Lung (tissue), 12 donors: Measurements from ENCODE around the gene ATP10D. TPM values are rescaled to one million over a fixed set of nuclear protein-coding genes. Genes with fewer than 3 reads are reported as not detected.

Experiments used
- ATAC-seq: fragments of 200-7000 bp; cut with Tn5 transposase; one replicate; pipeline ENCODE4 v1.9.1; 2020; ENCODE audit warnings: moderate number of reproducible peaks; ENCODE audit not compliant: insufficient read depth, low FRiP score
- DNase-seq, 3 donors: peaks; one replicate each; pipeline ENCODE4 v3.0.0-alpha.2; 2013 to 2017
- H3K27ac ChIP-seq, 2 donors: one replicate each; pipeline ENCODE4 v1.5.1; 2013; ENCODE audit warnings: mild to moderate bottlenecking in 2 of 2, moderate library complexity in 2 of 2, control low read depth in 1 of 2, inconsistent platforms in 1 of 2, low read depth in 1 of 2, low read length in 1 of 2
- H3K27me3 ChIP-seq, 3 donors: one replicate each; pipeline ENCODE4 v1.5.1; 2013; ENCODE audit warnings: low read length in 2 of 3; ENCODE audit not compliant: control insufficient read depth in 3 of 3, insufficient read depth in 3 of 3
- H3K36me3 ChIP-seq, 4 donors: one replicate each; pipeline ENCODE4 v1.5.1; 2013; ENCODE audit warnings: low read length in 4 of 4, mild to moderate bottlenecking in 1 of 4, moderate library complexity in 1 of 4; ENCODE audit not compliant: control insufficient read depth in 4 of 4, insufficient read depth in 4 of 4
- H3K4me1 ChIP-seq, 5 donors: one replicate each; pipeline ENCODE4 v1.5.1; 2013; ENCODE audit warnings: low read length in 5 of 5, mild to moderate bottlenecking in 2 of 5, moderate library complexity in 1 of 5; ENCODE audit not compliant: control insufficient read depth in 5 of 5, insufficient read depth in 5 of 5
- H3K4me3 ChIP-seq: one replicate; pipeline ENCODE4 v1.5.1; 2013; ENCODE audit warnings: mild to moderate bottlenecking, control low read depth, moderate library complexity
- H3K9ac ChIP-seq, 2 donors: one replicate each; pipeline ENCODE4 v1.5.1; 2013; ENCODE audit warnings: low read length in 2 of 2, control low read depth in 1 of 2; ENCODE audit not compliant: insufficient read depth in 1 of 2
- H3K9me3 ChIP-seq, 4 donors: one replicate each; pipeline ENCODE4 v1.5.1; 2013; ENCODE audit warnings: low read length in 3 of 4, mild to moderate bottlenecking in 1 of 4, moderate library complexity in 1 of 4; ENCODE audit not compliant: control insufficient read depth in 4 of 4, insufficient read depth in 3 of 4
- CTCF ChIP-seq: IDR thresholded peaks from 2 replicates; pipeline ENCODE4 v1.5.1; 2012; ENCODE audit warnings: mild to moderate bottlenecking; ENCODE audit errors: control extremely low read depth, extremely low read depth
- WGBS, 2 donors: extraction: QIAGEN DNeasy Blood & Tissue Kit; methylation state at CpG; one replicate each; pipeline ENCODE4 v1.1.7; 2013; 5-methylcytosine and 5-hydroxymethylcytosine counted together
- polyA plus RNA-seq, 2 donors: library from polyadenylated mRNA; stranded (reverse); fragments of 200-250 nt; gene quantifications; one replicate each; pipeline ENCODE4 v1.2.1, GENCODE V29; 2013
- total RNA-seq, 2 donors: library from RNA; depleted of rRNA in 1 of 2; stranded (reverse); fragments of >200 nt in 1 of 2; gene quantifications; one replicate each; pipeline ENCODE4 v1.2.1, GENCODE V29; 2014 to 2021
- donor health status: control.
- donor health status: control.
- donor health status: Bipolar disorder and iron deficiency.
- donor health status: healthy.
- donor health status: DM: yes; HTN: yes; CAD: no.

The ATP10D gene
- total and polyA plus RNA-seq, 4 donors: 3.1 to 34.9 (median 14.9) TPM

DNA sequence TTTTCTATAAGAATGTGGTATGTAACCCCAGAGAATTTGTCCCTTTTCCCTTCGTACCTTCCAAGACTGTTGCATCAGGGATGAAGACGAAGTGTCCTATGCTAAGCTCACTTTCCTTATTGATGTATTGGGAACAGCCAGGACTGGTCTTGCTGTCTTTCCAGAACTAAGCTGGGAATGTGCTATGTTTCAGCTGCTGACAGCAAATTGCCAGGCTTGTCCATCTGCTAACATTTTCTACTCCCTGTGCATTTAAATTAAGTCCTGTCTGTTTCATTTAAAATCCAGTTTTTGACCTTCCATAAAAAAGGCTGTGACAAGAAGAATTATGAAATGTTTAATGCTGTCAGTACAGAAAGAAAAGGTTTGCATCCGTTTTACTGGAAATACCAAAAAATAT lies 87.9 kb downstream of the ATP10D start:
- peaks cover 20 to 42% (median 32%) of the 10 kb centered on the region in 4 donors for H3K36me3 ChIP-seq
- ATAC-seq: no peak

DNA sequence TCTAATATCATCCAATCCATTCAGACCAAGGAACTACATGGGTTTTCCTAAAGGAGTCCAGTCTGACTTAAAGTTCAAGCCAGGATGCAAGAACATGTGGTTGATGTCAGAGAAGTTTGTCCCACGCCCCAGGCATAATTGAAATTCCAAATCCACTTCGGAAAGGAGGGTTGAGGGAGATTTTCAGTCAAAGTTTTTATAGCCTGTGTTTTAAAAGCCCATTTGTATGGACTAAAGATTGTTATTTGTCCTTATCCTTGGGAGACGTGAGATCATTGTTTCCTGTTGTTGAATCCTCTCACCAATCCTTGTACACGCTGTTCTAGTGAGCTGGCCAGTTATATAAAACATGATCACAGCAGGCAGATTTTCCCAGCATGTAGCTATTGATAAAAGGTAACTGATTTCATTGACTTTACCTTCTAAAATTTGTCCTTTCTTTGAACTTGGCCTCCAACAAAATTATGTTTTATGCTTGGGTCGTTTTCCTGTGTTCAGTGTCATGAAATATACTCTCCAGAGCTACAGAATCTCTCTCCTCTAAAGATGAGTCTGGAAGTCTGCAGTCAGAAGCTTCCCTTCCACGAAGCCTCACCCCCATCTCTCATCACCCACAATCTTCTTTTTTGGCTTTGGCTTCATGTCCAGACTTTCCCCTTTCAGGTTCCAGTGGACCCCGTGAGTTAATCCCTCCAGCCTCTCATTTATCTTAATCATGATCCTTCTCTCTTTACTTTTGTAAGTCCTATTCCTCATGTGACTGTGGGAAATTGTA lies 92.9 kb downstream of the ATP10D start:
- ATAC-seq: no peak
- WGBS, 2 donors: 59 to 77% methylated on average over 7 of the region's 7 CpGs

More for the DNA sequence above, 87.9 kb downstream of the ATP10D start:
- H3K4me3 ChIP-seq: no peak overlapping the region
- H3K27ac ChIP-seq: no peak overlapping the region
- no peak overlapping the region for H3K9ac ChIP-seq
- 90 to 91% methylated on average over 3 of the region's 3 CpGs for WGBS, 2 donors
- H3K9me3 ChIP-seq: no peaks in the 10 kb centered on the region
- peaks cover 0 to 3% (median 0%) of the 10 kb centered on the region in 5 donors for H3K4me1 ChIP-seq
- no peaks in the 10 kb centered on the region for H3K27me3 ChIP-seq
- no peak for DNase-seq
- no peak for TF ChIP-seq CTCF

DNA sequence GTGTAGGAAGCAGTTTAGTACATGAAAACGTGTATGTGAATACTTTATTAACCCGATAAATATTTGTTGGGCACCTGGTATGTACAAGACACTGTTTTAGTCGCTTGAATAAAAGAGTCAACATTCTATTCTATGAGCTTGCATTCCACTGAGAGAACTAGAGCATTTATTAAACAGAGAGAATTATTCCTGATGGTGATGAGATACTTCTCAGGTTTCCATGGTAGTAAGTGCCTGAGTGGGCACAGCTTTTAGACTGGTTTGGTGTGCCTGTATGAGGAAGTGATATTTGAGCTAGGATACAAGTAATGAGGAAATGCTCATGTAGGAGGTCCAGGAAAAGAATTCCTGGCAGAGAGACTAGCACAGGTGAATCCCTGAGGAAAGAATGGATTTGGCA lies 94.2 kb downstream of the ATP10D start:
- no peak overlapping the region for H3K4me3 ChIP-seq
- H3K9me3 ChIP-seq: no peaks in the 10 kb centered on the region
- ATAC-seq (no peak), DNase-seq (peak in 1 of 3 donors; percentile 18)
- peaks cover 17 to 42% (median 22%) of the 10 kb centered on the region in 4 donors for H3K36me3 ChIP-seq
- no peak overlapping the region for H3K9ac ChIP-seq
- H3K4me1 ChIP-seq: peaks cover 0 to 13% (median 0%) of the 10 kb centered on the region in 5 donors
- H3K27ac ChIP-seq: peak overlapping the region in 1 of 2 donors; percentile 60
- TF ChIP-seq CTCF: no peak
- H3K27me3 ChIP-seq: no peaks in the 10 kb centered on the region
- 79 to 87% methylated on average over 3 of the region's 3 CpGs for WGBS, 2 donors

More for the DNA sequence above, 92.9 kb downstream of the ATP10D start:
- no peak for DNase-seq
- peak overlapping the region; percentile 40 to 77 for H3K27ac ChIP-seq
- no peak for TF ChIP-seq CTCF
- peaks cover 20 to 44% (median 24%) of the 10 kb centered on the region in 4 donors for H3K36me3 ChIP-seq
- H3K27me3 ChIP-seq: no peaks in the 10 kb centered on the region
- no peaks in the 10 kb centered on the region for H3K9me3 ChIP-seq
- H3K9ac ChIP-seq: no peak overlapping the region
- H3K4me3 ChIP-seq: no peak overlapping the region
- peaks cover 0 to 13% (median 0%) of the 10 kb centered on the region in 5 donors for H3K4me1 ChIP-seq
